Stimulated activated CD4-positive, alpha-beta T cell treated with anti-CD3 and anti-CD28 coated beads, Interleukin-12 subunit alpha, Interleukin-12 subunit beta, amount 100 ng/mL, for 48 hours (primary cell): ENCODE measurements around the gene PI4KA.

Source experiments
- DNase-seq, 3 donors: peaks; one replicate each; pipeline ENCODE4 v3.0.0-alpha.2; 2020; ENCODE audit warnings: low read depth in 2 of 3, low spot score in 1 of 3

Gene PI4KA

DNA sequence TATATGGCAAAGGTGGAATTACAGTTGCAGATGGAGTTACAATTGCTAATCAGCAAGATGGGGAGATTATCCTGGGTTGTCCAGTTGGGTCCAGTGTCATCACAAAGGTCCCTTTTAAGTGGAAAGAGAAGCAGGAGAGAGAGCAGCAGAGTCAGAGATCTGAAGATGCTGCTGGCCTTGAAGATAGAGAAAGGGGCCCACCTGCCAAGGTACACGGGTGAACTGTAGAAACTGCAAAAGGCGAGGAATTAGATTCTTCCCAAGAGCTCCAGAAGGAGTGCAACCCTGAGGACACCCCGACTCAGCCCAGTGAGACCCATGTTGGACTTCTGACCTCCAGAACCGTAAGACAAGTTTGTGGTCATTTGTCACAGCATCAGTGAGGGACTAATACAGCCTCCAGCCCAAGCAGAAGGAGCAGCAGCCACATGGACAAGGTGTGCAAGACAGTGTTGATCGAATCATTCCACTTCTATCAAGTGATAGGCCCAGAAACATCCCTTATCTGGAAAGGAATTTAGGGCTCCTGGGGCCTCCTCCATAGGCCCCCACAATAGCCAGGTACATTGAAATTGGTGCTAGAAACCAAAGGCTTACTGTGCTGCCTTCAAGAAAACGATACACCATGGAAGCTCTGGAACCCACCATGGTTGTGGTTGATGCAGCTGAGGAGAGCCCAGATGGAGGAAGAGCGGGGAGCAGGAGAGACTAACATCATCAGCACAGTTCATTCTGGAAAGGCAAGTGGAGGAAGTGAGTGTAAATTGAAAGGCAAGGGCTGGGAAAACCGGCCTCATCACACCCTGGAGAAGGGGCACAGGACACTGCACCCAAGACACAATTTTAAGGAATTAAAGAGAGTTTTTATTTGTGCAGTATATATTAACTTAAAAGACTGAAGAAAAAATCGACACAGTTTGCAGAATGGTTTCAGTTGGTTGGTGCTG, 23.5 kb upstream of the PI4KA start:
- DNase-seq = no peak

DNA sequence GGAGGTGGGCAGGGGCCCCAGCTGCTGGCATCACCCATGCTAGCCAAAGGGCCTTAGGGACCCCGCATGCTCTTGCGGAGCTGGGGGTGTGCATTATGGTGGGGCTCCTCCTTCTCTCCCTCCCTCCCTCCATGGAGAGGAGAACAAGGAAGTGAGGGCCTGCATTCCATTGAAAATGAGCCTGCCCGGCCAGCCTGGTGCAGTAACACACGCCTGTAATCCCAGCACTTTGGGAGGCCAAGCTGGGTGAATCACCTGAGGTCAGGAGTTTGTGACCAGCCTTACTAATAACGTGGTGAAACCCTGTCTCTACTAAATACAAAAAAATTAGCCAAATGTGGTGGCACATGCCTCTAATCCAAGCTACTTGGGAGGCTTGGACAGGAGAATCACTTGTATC, 22.6 kb upstream of the PI4KA start:
- DNase-seq = no peak

DNA sequence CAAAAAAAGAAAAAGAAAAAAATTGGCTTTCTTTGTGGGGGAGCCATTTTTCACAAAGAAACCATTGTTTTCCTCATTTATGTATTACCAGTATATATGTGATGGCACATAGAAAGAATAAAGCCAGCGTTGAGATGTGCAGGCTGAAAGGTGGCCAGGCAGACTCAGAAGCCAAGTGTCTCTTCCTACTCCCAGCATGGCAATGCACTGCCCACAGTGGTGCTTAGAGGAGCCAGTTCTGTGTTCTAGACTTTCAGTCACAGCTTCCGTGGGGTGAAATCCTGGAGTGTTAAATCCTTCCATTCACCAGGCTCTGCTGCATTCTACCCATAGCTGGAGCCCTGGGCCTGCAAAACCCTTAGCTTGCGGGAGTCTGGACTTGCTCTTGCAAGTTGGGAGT, 19.1 kb upstream of the PI4KA start:
- no peak for DNase-seq

DNA sequence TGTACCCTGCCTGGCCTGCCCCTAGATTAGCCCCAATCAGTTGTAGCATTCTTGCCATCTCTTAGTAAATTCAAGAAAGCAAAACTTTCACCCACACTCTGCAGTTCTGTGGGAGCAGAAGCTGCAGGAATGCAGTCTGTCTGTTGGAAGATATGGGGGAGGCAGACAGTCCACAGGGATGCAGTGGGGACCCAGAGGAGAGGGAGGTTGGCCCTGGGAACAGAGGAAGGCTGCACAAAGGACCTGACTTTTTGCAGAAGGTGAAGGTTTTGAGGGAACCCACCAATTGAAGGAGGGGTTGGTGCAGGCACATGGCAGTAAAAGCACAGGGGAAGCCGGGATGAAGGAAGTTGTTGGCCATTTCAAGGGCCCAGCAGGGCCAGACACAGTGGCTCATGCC, 16.7 kb upstream of the PI4KA start:
- DNase-seq = no peak

DNA sequence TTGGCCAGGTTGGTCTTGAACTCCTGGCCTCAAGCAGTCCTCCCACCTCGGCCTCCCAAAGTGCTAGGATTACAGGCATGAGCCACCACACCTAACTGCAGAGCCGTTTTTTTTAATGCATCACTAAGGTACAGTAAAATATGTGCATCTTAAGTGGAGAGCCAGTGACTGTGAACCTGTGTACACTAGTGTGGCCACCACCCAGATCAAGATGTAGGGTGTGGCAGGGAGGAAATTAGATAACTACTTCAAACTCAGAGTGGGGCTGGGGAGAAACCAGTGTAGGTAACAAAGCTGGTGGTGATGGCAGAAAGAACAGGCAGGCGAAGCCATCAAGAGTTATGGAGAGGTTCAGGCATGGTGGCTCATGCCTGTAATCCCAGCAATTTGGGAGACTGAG, 14.6 kb upstream of the PI4KA start:
- no peak for DNase-seq

DNA sequence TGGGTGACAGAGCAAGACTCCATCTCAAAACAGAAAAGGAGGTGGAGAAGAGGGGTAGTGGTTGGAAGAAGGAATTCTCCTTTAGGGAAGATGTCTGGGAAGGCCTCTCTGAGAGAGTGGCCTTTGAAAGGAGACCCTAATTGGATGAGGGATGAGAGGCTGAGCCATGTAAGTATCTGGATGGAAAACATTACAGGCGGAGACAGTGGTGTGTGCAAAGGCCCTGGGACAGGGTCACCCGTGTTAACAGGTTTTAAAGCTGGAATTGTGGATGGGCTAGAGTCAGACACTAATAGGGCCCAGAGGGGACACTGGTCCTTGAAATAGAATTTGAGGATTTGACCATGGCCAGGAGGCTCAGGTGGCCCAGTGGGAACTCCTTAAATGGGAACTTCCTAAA, 10.6 kb upstream of the PI4KA start:
- DNase-seq = no peak

DNA sequence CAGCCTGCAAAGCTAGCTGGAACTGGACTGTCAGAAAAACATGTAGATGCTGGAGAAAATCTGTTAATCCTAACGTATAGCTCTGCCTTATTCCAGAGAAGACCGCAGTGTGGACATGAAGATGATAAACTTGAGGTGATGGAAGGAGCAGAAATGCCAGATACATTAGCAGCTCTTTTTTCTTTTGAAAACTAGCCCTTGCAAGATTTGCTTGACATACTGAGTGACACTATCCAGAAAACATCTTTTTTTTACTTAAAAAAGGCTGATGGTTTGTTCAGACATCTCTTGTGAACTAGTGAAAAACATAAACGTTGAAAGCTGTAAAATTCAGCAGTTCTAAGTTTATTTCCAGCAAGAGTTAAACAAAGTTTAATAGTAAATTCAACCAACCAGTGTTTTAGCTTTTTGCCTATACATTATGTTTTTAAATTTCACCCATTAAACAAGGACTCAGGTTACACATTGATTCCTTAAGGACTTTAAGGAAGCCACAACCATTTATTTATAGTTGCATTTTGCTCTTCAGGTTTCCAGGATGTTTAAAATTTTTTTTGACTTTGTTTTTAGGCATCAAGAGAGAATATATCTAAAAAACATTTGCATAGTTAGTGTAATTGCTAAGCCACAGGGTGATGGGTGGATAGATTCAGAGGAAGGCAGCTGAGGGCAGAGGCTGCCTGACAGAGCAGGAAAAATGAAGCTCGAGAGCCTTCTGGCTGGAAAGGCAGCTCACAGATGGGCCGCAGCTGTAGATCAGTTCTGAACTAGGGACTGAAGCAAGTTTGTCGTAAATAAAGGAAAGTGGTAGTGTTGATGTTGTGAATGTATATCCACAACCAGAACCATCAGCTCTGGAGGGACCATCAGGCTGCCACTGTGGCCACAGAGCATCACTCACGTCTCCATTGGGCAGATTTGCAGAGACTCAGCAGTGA, 9.7 kb upstream of the PI4KA start:
- DNase-seq = no peak

DNA sequence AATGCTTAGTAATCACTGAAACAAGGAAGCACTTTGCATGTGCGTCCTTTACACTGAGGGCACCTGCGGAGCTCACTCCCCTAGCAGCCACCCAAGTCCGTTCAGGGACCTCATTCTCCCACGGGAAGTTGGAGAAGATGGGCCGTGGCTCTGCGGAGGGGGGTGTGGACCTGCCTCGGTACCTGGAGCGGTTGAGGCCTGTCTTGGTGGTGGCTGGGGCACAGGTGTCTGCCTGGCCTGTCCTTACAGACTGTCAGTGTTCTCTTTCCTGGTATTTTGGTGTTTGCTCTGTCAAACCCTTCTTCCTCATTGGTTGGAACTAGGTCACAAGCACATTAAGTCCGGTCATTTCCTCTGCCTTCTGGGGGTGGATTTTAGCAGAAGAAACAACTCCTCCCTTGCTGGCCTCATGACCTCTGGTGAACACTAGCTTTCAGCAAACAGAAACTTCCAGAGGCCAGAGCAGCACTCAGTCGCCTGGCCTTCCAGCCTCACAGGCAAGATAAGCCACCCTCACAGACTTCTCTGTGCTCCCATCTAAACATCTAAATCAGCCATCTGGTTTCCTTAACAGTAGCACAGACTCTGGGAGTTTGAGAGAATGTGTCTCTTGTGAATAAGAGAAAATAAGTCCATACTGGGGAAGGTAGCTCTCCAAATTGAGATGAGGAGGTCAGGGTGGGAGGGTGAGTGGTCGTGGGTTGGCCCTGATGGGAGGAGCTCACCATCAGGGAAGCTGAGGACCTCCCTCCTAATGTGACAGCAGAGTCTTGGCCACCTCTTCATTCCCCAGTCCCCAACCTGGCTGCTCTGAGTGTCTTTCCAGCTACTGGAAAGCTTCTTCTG, 8.8 kb upstream of the PI4KA start:
- no peak for DNase-seq

DNA sequence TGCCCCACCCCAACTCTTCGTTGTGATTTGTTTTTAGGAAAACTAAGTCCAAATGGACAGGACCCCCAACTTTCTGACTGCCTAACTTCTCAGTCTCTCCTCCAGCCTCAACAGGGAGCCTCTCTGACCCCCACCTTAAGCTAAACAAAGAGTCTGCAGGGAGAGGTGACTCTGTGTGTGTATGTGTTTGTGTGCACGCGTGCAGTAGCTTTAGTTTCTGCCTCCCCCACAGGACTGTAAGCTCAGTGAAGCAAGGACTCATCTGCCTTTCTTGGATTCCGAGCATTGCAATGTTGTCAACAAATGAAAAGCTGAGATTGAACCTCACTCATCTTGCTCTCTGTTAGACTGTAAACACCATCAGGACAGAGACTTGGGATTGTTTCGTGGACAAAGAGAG, 8.1 kb upstream of the PI4KA start:
- no peak for DNase-seq

DNA sequence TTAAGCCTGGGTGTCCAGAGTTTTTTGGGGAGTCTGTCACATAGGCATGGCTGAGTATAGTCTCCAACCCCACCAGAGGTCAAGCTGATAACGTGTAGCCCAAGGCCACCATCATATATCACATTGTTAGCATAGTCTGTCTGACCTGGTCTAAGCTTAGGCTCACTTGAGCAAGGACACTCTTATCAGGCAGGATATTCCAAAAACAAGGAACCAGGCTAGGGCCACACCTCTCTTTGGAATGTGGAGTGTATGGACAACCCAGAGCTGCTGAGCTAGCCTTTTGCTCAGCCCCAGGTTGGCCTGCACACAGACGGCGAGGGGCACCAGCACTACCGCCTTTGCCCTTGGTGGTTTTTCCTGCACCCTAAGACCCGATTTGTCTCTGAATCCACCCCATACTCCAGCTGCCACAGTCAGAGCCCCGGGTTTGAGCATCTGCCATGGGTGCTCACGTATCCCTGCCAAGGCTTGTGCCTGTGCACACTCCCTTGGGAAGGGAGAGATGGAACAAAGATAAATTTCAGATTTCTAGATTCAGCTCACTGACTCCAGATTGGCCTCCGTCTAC, 7.3 kb upstream of the PI4KA start:
- DNase-seq = no peak

DNA sequence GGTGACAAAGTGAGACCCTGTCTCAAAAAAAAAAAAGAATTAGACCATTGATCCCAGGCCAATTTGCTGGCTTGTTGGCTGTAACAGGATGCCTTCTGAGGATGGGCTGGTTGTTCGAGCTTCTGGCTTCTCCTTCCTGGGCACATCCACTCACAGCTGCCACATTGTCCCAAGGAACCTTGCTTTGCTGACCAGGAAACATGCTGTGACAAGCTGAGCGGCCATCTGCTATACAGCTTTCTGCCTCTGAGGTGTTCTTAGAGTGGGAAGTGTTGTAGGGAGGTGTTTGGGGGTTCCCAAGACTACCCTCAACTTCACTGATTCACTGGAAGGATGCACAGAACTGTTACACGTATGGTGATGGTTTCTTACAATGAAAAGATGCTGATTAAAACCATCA, 6.7 kb upstream of the PI4KA start:
- DNase-seq = no peak

DNA sequence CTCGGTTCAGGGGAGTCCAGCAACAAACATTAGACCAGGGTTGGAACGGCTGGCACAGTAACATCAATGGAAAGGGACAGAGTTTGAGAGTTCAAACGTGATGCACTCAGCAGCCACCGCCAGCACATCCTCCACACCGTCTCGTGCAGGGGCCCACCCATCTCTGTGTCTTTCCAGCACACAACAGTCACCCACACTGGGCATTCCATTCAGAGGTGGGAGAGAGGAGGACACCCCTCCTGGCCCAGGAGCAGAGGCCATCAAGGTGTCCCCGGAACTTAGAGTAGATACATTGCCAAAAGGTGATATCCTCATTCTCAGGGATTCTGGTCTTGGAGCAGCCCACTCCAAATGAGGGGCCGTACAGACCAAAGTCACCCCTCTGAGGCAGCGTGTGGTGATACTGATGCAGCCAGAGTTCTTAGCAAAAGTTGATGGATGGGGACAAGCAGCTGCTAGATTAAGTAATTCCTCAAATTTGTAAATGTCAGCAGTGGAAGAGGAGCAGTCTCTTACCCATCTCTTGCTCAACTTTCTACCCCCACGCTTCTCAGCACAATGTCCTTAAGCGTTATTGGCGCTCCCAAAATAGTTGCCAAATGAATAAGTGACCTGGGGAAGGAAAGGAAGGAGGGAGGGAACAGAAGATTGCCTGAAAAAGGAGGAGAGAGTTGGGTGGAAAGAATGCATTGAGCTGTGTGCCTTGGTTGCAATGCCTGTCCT, 5.7 kb upstream of the PI4KA start:
- DNase-seq = no peak

DNA sequence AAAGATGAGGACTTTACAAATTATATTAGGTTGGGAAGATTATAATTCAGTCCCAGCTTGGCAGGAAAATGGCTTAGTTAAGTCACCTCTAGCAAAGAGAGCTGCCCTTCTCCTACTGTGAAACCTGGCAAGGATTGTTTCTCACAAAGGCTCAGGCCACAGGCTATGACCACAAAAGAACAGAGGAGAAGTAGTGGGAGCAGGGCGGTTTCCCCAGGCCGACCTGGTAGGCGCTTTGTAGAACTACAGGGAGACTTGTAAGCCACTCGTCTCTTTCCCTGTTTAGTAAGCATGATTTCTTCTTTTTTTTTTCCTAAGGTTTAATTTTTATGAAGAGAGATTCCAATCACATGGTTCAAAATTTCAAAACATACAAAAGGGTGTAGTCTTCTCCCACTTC, 4.8 kb upstream of the PI4KA start:
- DNase-seq = no peak

DNA sequence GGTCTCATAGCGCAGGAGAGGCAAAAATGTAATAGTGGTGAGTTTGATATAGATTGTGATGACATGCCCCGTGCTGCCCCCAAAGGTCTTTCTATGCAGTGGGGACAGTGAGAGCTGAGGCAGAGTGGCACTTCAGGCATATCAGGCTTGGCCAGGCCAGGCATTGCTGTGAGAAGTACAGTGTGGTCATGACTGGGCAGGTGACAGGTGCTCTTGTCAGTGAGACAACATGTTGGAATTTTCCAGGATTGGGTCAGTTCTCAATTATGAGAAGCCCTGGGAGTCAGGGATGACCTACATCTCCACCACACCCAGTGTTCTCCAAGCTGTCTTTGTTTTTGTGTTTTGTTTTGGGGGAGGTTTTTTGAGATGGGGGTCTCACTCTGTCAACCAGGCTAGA, 3.9 kb upstream of the PI4KA start:
- no peak for DNase-seq

DNA sequence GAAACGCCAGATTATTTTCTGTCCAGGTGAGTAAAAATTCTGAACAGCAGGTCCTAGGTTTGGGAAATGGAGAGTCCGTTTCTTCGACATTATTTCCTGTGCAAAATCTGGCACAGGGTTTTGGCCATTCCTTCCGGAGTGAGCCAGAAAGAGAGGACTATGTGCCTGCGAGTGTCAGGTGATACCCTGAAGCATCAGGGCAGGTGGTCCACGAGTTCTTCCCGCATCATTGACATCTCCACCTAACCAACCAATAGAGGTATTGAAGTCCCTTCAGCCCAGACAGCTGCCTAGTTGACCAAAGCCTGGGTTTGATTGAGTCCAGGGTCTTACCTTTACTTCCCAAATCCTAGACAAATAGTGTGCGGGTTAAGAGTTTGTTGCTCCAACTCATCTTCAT, 1.0 kb upstream of the PI4KA start:
- DNase-seq = no peak

DNA sequence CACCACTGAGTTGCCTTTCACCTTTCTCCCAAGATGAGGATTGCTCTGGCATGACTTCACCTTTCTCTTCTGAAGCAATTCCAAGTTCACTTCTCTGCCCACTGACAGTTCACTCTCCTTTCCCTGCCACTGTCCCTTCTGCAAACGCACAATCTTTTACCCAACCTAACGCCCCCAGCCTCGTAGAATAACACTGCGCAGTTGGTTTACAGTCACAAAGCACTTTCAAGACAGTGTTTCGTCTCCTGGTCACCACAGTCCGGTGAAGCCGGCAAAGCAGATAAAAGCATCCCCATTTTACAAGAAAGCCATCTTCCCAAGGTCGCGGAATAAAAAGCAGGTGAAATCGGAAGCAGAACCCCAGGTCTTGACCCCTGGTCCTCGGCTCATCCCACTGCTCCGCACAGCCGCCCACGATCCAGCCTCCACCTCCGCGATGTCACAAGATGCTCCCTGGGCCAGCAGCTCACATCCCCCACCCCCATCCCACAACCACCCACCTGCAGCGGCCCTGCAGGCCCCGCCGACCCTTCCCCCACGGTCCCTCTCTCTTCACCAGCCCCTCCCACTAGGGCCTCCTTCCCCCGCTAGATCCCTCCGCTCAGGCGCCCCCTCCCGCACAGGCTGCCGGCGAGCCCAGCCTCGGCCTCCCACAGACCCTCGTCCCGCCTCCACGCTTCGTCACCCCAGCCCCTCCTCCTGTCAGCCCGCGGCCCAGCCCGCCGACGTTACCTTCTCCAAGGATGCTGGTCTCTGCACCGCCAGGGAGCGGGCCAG, 585 bp downstream of the PI4KA start:
- DNase-seq = peak; percentile 73 to 81 (median 76)

DNA sequence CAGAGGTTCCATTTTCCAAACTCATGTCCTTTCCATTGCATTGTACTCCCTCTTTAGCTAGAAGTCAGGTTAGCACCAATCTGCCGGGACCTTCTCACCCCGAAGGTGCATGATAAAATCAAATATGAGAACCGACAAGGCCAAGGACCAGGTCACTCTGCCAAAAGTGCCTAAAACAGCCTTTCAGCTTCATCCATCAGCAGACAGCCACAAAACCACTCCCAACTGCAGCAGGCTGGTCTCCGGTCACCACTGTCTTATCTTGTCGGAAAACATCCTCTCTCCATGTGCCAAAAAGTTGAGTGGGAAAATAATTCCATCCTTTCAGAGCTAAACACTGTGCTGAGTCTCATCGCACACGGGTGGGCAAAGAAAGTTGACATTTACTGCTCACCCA, 1.4 kb downstream of the PI4KA start:
- no peak for DNase-seq

DNA sequence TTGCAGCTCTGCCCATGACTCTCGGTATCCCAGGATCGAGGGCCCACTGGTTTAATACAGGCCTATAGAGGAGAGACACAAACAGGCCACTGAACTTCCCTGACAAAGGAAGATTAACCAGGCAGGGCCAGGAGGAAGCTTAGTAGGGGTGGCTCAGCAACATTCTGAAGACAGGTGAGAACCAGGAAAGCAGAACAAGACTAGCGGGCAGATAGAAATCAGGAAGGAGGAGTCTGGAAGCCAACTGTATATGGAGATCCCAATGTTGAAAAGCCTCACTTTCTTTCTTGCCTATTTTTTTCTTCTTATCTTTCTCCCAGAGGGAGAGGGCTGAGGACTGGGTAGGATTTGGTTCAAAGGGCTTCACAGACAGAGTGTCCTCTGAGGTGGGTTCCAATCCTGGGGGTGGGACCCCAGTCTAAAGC, 5.4 kb downstream of the PI4KA start:
- no peak for DNase-seq

DNA sequence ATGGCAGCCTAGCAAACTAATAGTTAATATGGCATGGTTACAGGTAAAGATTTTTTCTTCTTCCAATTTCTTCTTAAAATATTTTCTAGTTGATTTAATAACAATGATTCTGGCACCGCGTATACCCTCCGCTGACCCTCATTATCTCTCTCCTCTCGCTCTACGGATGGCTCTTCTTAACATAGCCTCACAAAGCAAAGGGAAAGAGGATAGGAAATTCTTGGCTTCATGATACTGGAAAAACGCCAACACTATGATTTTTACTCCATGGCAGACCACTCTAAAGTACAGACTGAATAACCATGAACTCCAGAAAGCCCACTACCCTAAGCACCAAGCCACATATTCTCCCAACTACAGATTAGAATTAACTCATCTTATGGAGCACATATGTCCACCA, 6.1 kb downstream of the PI4KA start:
- DNase-seq = no peak
